Measurements from ENCODE around the gene CSE1L. TPM values are rescaled to one million over a fixed set of nuclear protein-coding genes. Genes with fewer than 3 reads are reported as not detected.

CSE1L gene
- total RNA-seq, 4 donors from 2014 or later: 35.8 to 55.6 (median 42.2) TPM

- no peak for ATAC-seq
- TF ChIP-seq POLR2A (IDR thresholded peaks at IDR 0.05) (no peak), CTCF (IDR thresholded peaks at IDR 0.05) (no peak), EP300 (IDR thresholded peaks at IDR 0.05) (no peak)
- Histone ChIP-seq H3K4me3 (no peak overlapping the region), H3K4me1 (no peaks in the 10 kb centered on the region), H3K27me3 (no peaks in the 10 kb centered on the region), H3K36me3 (peaks cover 0 to 19% of the 10 kb centered on the region in 2 donors), H3K27ac (no peak overlapping the region), H3K9me3 (no peaks in the 10 kb centered on the region)
- WGBS, 2 donors (ENCODE audit: low coverage in 1 of 2): 70 to 100% methylated on average over 1 to 5 of the region's 5 CpGs
Measured at GRCh38 chr20:49039854-49040253, 6.3 kb upstream of the CSE1L start.

GRCh38 chr20:49043000-49043399 is 3.1 kb upstream of the CSE1L start:
- 95 to 100% methylated on average over 2 to 4 of the region's 5 CpGs for WGBS, 2 donors (ENCODE audit: low coverage in 1 of 2)
- Histone ChIP-seq H3K36me3 (no peaks in the 10 kb centered on the region), H3K9me3 (no peaks in the 10 kb centered on the region), H3K27me3 (no peaks in the 10 kb centered on the region), H3K4me1 (peaks cover 4 to 20% (median 4%) of the 10 kb centered on the region in 3 donors), H3K4me3 (no peak overlapping the region), H3K27ac (no peak overlapping the region)
- TF ChIP-seq EP300 (IDR thresholded peaks at IDR 0.05) (no peak), CTCF (IDR thresholded peaks at IDR 0.05) (no peak), POLR2AphosphoS5 (IDR thresholded peaks at IDR 0.05) (no peak), POLR2A (IDR thresholded peaks at IDR 0.05) (no peak)
- ATAC-seq: no peak

- Histone ChIP-seq H3K9me3 (no peaks in the 10 kb centered on the region), H3K27me3 (no peaks in the 10 kb centered on the region), H3K4me1 (peaks cover 4 to 34% (median 6%) of the 10 kb centered on the region in 3 donors), H3K27ac (peak overlapping the region; percentile 88 to 99 (median 96)), H3K4me3 (peak overlapping the region; percentile 72 to 89), H3K36me3 (no peaks in the 10 kb centered on the region)
- no peak for ATAC-seq
- WGBS, 2 donors (ENCODE audit: low coverage in 1 of 2): 10 to 25% methylated on average over 5 to 9 of the region's 12 CpGs
- TF ChIP-seq EP300 (IDR thresholded peaks at IDR 0.05) (no peak), CTCF (IDR thresholded peaks at IDR 0.05) (no peak), POLR2AphosphoS5 (IDR thresholded peaks at IDR 0.05) (no peak), POLR2A (IDR thresholded peaks at IDR 0.05) (no peak)
Measured at GRCh38 chr20:49045440-49046086, 549 bp upstream of the CSE1L start.

- no peak for ATAC-seq
- no peaks in the 10 kb centered on the region for H3K27me3 ChIP-seq
- no peak overlapping the region for H3K27ac ChIP-seq
- no peaks in the 10 kb centered on the region for H3K36me3 ChIP-seq
- TF ChIP-seq POLR2AphosphoS5 (IDR thresholded peaks at IDR 0.05): no peak
- no peak for TF ChIP-seq EP300 (IDR thresholded peaks at IDR 0.05)
- TF ChIP-seq CTCF (IDR thresholded peaks at IDR 0.05): no peak
- TF ChIP-seq POLR2A (IDR thresholded peaks at IDR 0.05): no peak
- H3K4me3 ChIP-seq: no peak overlapping the region
- 58 to 89% methylated on average over 1 of the region's 1 CpG for WGBS, 2 donors (ENCODE audit: low coverage in 1 of 2)
- H3K9me3 ChIP-seq: no peaks in the 10 kb centered on the region
- peaks cover 4 to 38% (median 6%) of the 10 kb centered on the region in 3 donors for H3K4me1 ChIP-seq
Measured at GRCh38 chr20:49052334-49052733, 6.2 kb downstream of the CSE1L start.

GRCh38 chr20:49054056-49054643 is 8.0 kb downstream of the CSE1L start:
- Histone ChIP-seq H3K4me3 (no peak overlapping the region), H3K36me3 (peaks cover 0 to 11% of the 10 kb centered on the region in 2 donors), H3K27ac (no peak overlapping the region), H3K4me1 (peaks cover 0 to 20% (median 0%) of the 10 kb centered on the region in 3 donors), H3K9me3 (no peaks in the 10 kb centered on the region), H3K27me3 (no peaks in the 10 kb centered on the region)
- ATAC-seq: no peak
- TF ChIP-seq POLR2A (IDR thresholded peaks at IDR 0.05) (no peak), EP300 (IDR thresholded peaks at IDR 0.05) (no peak), CTCF (IDR thresholded peaks at IDR 0.05) (no peak)
- 79 to 82% methylated on average over 3 to 4 of the region's 4 CpGs for WGBS, 2 donors (ENCODE audit: low coverage in 1 of 2)
